GM23248 (cell line): ENCODE results near the gene ARHGAP26. TPM values are rescaled to one million over a fixed set of nuclear protein-coding genes. Genes with fewer than 3 reads are reported as not detected.

ENCODE experiments used
- DNase-seq: peaks from one replicate; pipeline ENCODE4 v3.0.0-alpha.2; 2015
- H2AFZ ChIP-seq: fragments of 200-600 bp; sonication (generic); 2 replicates; pipeline ENCODE4 v1.6.1; 2016; ENCODE audit warnings: antibody characterized with exemption
- H3F3A ChIP-seq: fragments of 200-600 bp; sonication (generic); 2 replicates; pipeline ENCODE4 v1.6.1; 2016; ENCODE audit warnings: mild to moderate bottlenecking, antibody characterized with exemption, mixed run types; ENCODE audit not compliant: insufficient read depth
- H3K27ac ChIP-seq: fragments of 200-600 bp; sonication (generic); 2 replicates; pipeline ENCODE4 v1.5.1; 2016; ENCODE audit warnings: mild to moderate bottlenecking
- H3K27me3 ChIP-seq: fragments of 200-600 bp; sonication (generic); replicated peaks from 2 replicates; pipeline ENCODE4 v1.6.1; 2016; ENCODE audit warnings: mild to moderate bottlenecking; ENCODE audit not compliant: insufficient read depth
- H3K36me3 ChIP-seq: fragments of 200-600 bp; sonication (generic); 2 replicates; pipeline ENCODE4 v1.6.1; 2016; ENCODE audit warnings: low read depth, mild to moderate bottlenecking
- H3K4me1 ChIP-seq: fragments of 200-600 bp; sonication (generic); 2 replicates; pipeline ENCODE4 v1.6.1; 2016; ENCODE audit warnings: mild to moderate bottlenecking; ENCODE audit not compliant: insufficient read depth
- H3K4me2 ChIP-seq: fragments of 200-600 bp; sonication (generic); one replicate; pipeline ENCODE4 v1.6.1; 2016; ENCODE audit warnings: mild to moderate bottlenecking; ENCODE audit not compliant: unreplicated experiment
- H3K4me3 ChIP-seq: fragments of 200-600 bp; sonication (generic); 2 replicates; pipeline ENCODE4 v1.5.1; 2016; ENCODE audit warnings: mild to moderate bottlenecking
- H3K79me2 ChIP-seq: fragments of 200-600 bp; sonication (generic); 2 replicates; pipeline ENCODE4 v1.6.1; 2016; ENCODE audit warnings: mild to moderate bottlenecking; ENCODE audit not compliant: insufficient read depth
- H3K9ac ChIP-seq: fragments of 200-600 bp; sonication (generic); 2 replicates; pipeline ENCODE4 v1.6.1; 2016; ENCODE audit warnings: mild to moderate bottlenecking
- H3K9me2 ChIP-seq: fragments of 200-600 bp; sonication (generic); 2 replicates; pipeline ENCODE4 v1.6.1; 2016; ENCODE audit warnings: mixed run types, mild to moderate bottlenecking, moderate library complexity; ENCODE audit not compliant: insufficient read depth
- H3K9me3 ChIP-seq: fragments of 200-600 bp; sonication (generic); one replicate; pipeline ENCODE4 v1.6.1; 2017; ENCODE audit warnings: low read depth
- H4K20me1 ChIP-seq: fragments of 200-600 bp; sonication (generic); 2 replicates; pipeline ENCODE4 v1.6.0; 2016; ENCODE audit not compliant: insufficient read depth
- EZH2 ChIP-seq: fragments of 200-600 bp; sonication (generic); IDR thresholded peaks from 2 replicates; pipeline ENCODE4 v1.6.1; 2018; ENCODE audit warnings: antibody characterized with exemption, mild to moderate bottlenecking; ENCODE audit not compliant: insufficient read depth, poor library complexity, severe bottlenecking
- EZH2phosphoT487 ChIP-seq: fragments of 200-600 bp; sonication (generic); IDR thresholded peaks from 2 replicates; pipeline ENCODE4 v1.6.1; 2018; ENCODE audit warnings: antibody characterized with exemption, moderate library complexity, mild to moderate bottlenecking, low read depth; ENCODE audit not compliant: insufficient read depth
- WGBS, 2 experiments: methylation state at CpG; one replicate each; pipeline ENCODE4 v1.1.6; 2015 to 2017; ENCODE audit warnings: low lambda C conversion rate in 2 of 2, low coverage in 1 of 2; ENCODE audit errors: missing lambda C conversion rate in 2 of 2; 5-methylcytosine and 5-hydroxymethylcytosine counted together
- in situ Hi-C: fragments of 300-500 bp; cut with MboI; formaldehyde crosslinking; loops from 2 replicates; pipeline ENCODE4 v1.15.0; 2020
- polyA plus RNA-seq: library from polyadenylated mRNA; unstranded; fragments of >200 nt; fragmentation: Nextera tagmentation; extraction: Ambion mirVana; gene quantifications from 2 replicates; pipeline ENCODE4 v1.2.1, GENCODE V29; 2016
- total RNA-seq: library from RNA; depleted of rRNA; stranded (reverse); fragments of >200 nt; shearing (Covaris generic); gene quantifications from 2 replicates; pipeline ENCODE4 v1.2.3, GENCODE V29; 2014

ARHGAP26 gene
- total and polyA plus RNA-seq, 2 experiments from 2014 or later = 1.6 to 1.7 TPM

DNA sequence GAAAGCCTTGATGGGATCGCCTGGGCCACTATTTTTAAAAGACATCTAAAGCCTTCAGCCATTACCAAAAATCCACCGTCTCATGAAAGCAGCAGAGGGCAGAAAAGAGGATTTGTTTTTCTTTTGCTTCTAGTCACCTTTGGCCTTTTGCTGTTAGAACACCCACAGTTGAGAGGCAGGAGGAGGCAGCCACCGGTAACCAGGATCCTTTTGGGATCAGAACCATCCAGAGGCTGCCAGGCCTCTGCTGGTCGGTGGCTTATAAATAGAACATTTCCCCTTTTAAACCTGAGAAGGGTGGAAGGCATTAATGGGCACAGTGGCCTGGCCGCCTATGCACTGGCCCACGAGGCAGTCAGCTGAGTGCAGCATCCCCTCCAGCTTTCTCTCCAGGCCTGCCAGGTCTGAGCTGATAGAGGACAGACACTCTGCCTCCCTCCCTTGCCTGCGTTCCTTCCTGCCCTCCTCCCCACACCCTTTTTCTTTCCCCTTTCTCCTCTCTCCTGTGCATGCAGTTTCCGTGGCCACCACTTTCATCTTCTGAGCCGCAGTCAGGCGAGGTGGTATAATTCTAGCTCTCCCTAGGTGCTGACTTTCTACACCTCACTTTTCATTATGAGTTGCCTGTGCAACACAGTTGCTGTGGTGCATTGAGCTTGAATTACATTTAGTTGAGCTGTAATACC is 253.4 kb downstream of the ARHGAP26 start:
- Histone ChIP-seq H3K4me1 (peaks cover 10% of the 10 kb centered on the region; the same call in 1 of the 2 replicates), H3K9me3 (no peaks in the 10 kb centered on the region), H3K4me3 (no peak overlapping the region), H3K36me3 (no peaks in the 10 kb centered on the region), H3K27me3 (no peaks in the 10 kb centered on the region), H3K9me2 (no peaks in the 10 kb centered on the region), H3K9ac (no peak overlapping the region), H2AFZ (peak overlapping the region; percentile 50), H3F3A (no peaks in the 10 kb centered on the region), H3K4me2 (peak overlapping the region; percentile 28), H3K27ac (no peak overlapping the region), H4K20me1 (no peaks in the 10 kb centered on the region), H3K79me2 (no peaks in the 10 kb centered on the region)
- WGBS, 2 experiments = 53 to 58% methylated on average over 10 of the region's 10 CpGs
- in situ Hi-C loops = loop anchor here (10.0 kb wide), 1 partner anchor 371 kb away; no protein-coding TSS in a partner anchor
- peak; percentile 63 for DNase-seq
- TF ChIP-seq EZH2phosphoT487 (no peak), EZH2 (no peak)

DNA sequence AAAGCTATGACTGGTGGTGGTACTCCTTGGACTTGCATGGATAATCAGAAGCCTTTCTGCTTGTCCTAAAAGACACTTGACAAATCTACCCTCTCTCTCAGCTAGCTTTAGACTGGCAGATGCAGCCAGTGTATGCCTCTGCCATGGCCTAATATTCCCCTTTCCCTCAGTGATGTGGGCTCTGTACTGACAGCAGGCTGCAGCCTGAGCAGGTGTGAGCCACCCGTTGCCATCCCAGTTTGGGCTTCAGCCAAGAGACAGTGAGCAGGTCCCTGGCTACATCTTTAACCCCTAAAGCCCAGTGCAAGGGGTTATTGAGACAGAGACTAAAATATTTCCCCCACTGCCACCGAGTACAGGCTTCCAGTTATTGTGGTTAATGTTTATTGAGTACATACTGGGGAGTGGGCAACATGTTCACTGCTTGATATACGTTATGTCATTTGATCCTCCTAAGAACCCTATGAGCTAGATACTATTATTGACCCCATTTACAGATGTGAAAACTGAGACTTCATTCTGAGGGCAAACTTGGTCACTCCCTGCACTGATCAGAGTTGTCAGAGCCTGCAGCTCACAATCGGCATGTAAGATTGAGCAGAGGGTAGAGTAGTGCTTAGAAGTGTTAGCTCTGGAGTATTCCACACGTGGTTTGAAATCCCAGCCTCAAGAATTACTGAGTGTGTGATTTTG is 254.2 kb downstream of the ARHGAP26 start:
- Histone ChIP-seq H3K4me3 (no peak overlapping the region), H3F3A (no peaks in the 10 kb centered on the region), H3K27ac (no peak overlapping the region), H3K9me3 (no peaks in the 10 kb centered on the region), H2AFZ (no peak overlapping the region), H4K20me1 (no peaks in the 10 kb centered on the region), H3K9ac (no peak overlapping the region), H3K9me2 (no peaks in the 10 kb centered on the region), H3K4me2 (no peak overlapping the region), H3K36me3 (no peaks in the 10 kb centered on the region), H3K79me2 (no peaks in the 10 kb centered on the region), H3K27me3 (no peaks in the 10 kb centered on the region), H3K4me1 (peaks cover 10% of the 10 kb centered on the region; the same call in 1 of the 2 replicates)
- TF ChIP-seq EZH2 (no peak), EZH2phosphoT487 (no peak)
- no peak for DNase-seq
- WGBS, 2 experiments = 82% methylated on average over 5 of the region's 5 CpGs
- in situ Hi-C loops = loop anchor here (10.0 kb wide), 1 partner anchor 370 kb away; no protein-coding TSS in a partner anchor

DNA sequence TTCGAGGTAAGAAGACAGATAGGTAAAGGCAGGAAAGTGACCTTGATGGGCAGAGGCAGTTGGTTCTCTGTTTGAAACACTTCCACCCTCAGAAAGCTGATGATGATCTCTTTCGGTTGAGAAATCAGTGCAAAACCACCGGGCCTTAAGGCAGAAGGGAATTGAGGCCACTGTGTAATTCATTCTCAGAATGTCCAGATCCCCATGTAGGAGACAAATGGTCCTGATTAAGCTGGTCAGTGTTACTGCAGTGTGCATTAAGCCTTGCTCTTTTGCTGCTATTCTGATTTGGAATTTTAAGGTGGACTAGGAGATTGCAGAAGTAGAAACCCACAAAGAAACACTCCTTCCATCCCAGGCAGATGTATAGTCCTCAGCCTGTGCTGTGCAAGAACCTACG is 255.2 kb downstream of the ARHGAP26 start:
- no peak overlapping the region for H3K27ac ChIP-seq
- H3K4me2 ChIP-seq = no peak overlapping the region
- no peaks in the 10 kb centered on the region for H3K27me3 ChIP-seq
- no peak overlapping the region for H2AFZ ChIP-seq
- peaks cover 10% of the 10 kb centered on the region; the same call in 1 of the 2 replicates for H3K4me1 ChIP-seq
- no peaks in the 10 kb centered on the region for H3F3A ChIP-seq
- H3K9ac ChIP-seq = no peak overlapping the region
- H3K79me2 ChIP-seq = no peaks in the 10 kb centered on the region
- peak; percentile 17 for DNase-seq
- H3K9me3 ChIP-seq = no peaks in the 10 kb centered on the region
- H3K36me3 ChIP-seq = no peaks in the 10 kb centered on the region
- WGBS, 2 experiments = 64% methylated on average over 4 of the region's 4 CpGs
- TF ChIP-seq EZH2phosphoT487 = no peak
- TF ChIP-seq EZH2 = no peak
- H3K9me2 ChIP-seq = no peaks in the 10 kb centered on the region
- in situ Hi-C loops = loop anchor here (10.0 kb wide), 1 partner anchor 369 kb away; no protein-coding TSS in a partner anchor
- no peak overlapping the region for H3K4me3 ChIP-seq
- no peaks in the 10 kb centered on the region for H4K20me1 ChIP-seq

DNA sequence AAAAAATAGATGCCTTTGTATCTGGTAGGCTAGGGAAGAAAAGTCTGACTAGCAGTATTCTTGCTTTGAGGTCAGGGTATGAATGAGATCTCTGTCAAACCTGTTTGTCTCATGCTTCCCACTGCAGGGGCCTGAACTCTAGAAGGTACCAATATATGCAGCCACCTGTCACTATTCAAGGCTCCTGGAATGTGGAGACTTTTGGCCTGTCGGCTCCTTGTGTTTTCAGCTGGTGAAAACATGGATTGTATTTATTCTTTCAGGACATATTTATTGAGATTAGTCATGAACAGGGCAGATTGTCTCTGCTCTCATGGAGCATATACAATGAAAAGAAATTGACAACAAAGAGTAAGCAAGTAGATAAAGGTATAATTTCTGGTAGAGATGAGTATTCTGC is 255.8 kb downstream of the ARHGAP26 start:
- no peak for DNase-seq
- WGBS, 2 experiments = 93 to 100% methylated on average over 1 of the region's 1 CpG
- no peak overlapping the region for H3K9ac ChIP-seq
- no peaks in the 10 kb centered on the region for H4K20me1 ChIP-seq
- no peak overlapping the region for H3K4me3 ChIP-seq
- H3K9me2 ChIP-seq = no peaks in the 10 kb centered on the region
- H3K27ac ChIP-seq = no peak overlapping the region
- TF ChIP-seq EZH2phosphoT487 = no peak
- no peak for TF ChIP-seq EZH2
- H3K79me2 ChIP-seq = no peaks in the 10 kb centered on the region
- H2AFZ ChIP-seq = no peak overlapping the region
- H3K4me2 ChIP-seq = no peak overlapping the region
- H3K9me3 ChIP-seq = no peaks in the 10 kb centered on the region
- H3K36me3 ChIP-seq = no peaks in the 10 kb centered on the region
- H3K27me3 ChIP-seq = no peaks in the 10 kb centered on the region
- H3K4me1 ChIP-seq = peaks cover 10% of the 10 kb centered on the region; the same call in 1 of the 2 replicates
- H3F3A ChIP-seq = no peaks in the 10 kb centered on the region
- in situ Hi-C loops = loop anchor here (10.0 kb wide), 1 partner anchor 369 kb away; no protein-coding TSS in a partner anchor
